Endothelial cell of umbilical vein (primary cell): ENCODE results near the gene GUK1. TPM values are rescaled to one million over a fixed set of nuclear protein-coding genes. Genes with fewer than 3 reads are reported as not detected.

Experiments
- BruUV-seq: library from RNA; stranded (reverse); fragments of 400-500 nt; replicated peaks from 2 replicates; lab custom pipeline; 2021; lab: Mats Ljungman, UMichigan
- CTCF ChIA-PET: fragments of 300-600, 350-600 bp; sonication (Branson Sonifier 250); formaldehyde crosslinking; loops from one replicate; lab custom pipeline; 2021; ENCODE audit warnings: antibody characterized with exemption, inconsistent platforms; lab: Charles Lee
- POLR2A ChIA-PET: fragments of 300-600, 350-600 bp; sonication (Branson Sonifier 250); formaldehyde crosslinking; loops from one replicate; lab custom pipeline; 2021; ENCODE audit warnings: antibody characterized with exemption, inconsistent platforms; lab: Charles Lee
- DNase-seq: peaks from one replicate; pipeline ENCODE4 v3.0.0-alpha.2; 2011; ENCODE audit warnings: low read depth, low spot score
- FAIRE-seq: peaks from 2 replicates; lab custom pipeline; 2011; peaks lifted over from hg19 to GRCh38; lab: Jason Lieb, UNC
- H2AFZ ChIP-seq: 2 replicates; pipeline ENCODE4 v1.6.0; 2012; ENCODE audit warnings: low read depth, low read length, control low read depth, inconsistent platforms
- H3K27ac ChIP-seq: 2 replicates; pipeline ENCODE4 v1.5.1; 2011; ENCODE audit warnings: low read depth, mild to moderate bottlenecking, control low read depth, low read length, moderate library complexity; ENCODE audit not compliant: insufficient read depth
- H3K27me3 ChIP-seq, 2 experiments: 2 replicates each; pipeline versions ENCODE4 v1.6.0 to v1.6.1; 2011; ENCODE audit warnings: low read length in 2 of 2, mixed read lengths in 1 of 2; ENCODE audit not compliant: control insufficient read depth in 2 of 2, insufficient read depth in 2 of 2
- H3K36me3 ChIP-seq, 2 experiments: 2 replicates in 1 of 2; 3 replicates in 1 of 2; pipeline ENCODE4 v1.5.1; 2011; ENCODE audit warnings: low read length in 2 of 2, mild to moderate bottlenecking in 1 of 2, moderate library complexity in 1 of 2; ENCODE audit not compliant: control insufficient read depth in 2 of 2, insufficient read depth in 2 of 2; ENCODE audit errors: extremely low read depth in 1 of 2
- H3K4me1 ChIP-seq: 3 replicates; pipeline ENCODE4 v1.5.1; 2011; ENCODE audit warnings: mild to moderate bottlenecking, low read length; ENCODE audit not compliant: control insufficient read depth, insufficient read depth; ENCODE audit errors: extremely low read depth
- H3K4me2 ChIP-seq: 2 replicates; pipeline ENCODE4 v1.6.1; 2011; ENCODE audit warnings: low read length, control low read depth, mixed read lengths; ENCODE audit not compliant: insufficient read depth
- H3K4me3 ChIP-seq, 3 experiments: fragments of 200-600 bp in 1 of 3; sonication (generic), shearing (Covaris generic) in 1 of 3; replicated peaks in 1 of 3; 2 replicates each; pipeline ENCODE4 v1.5.1; 2011 to 2016; ENCODE audit warnings: control low read depth in 3 of 3, low read length in 3 of 3, mild to moderate bottlenecking in 2 of 3, inconsistent platforms in 1 of 3, low read depth in 1 of 3, moderate library complexity in 1 of 3; ENCODE audit not compliant: insufficient read depth in 1 of 3
- H3K79me2 ChIP-seq: 2 replicates; pipeline ENCODE4 v1.6.0; 2012; ENCODE audit warnings: low read length, inconsistent platforms; ENCODE audit not compliant: control insufficient read depth, insufficient read depth
- H3K9ac ChIP-seq: replicated peaks from 2 replicates; pipeline ENCODE3; 2011; ENCODE audit warnings: low read length, control low read depth; ENCODE audit not compliant: insufficient read depth; ENCODE audit errors: extremely low read depth
- H3K9me1 ChIP-seq: replicated peaks from 3 replicates; pipeline ENCODE4 v1.6.0; 2011; ENCODE audit warnings: mild to moderate bottlenecking, low read length; ENCODE audit not compliant: control insufficient read depth, insufficient read depth; ENCODE audit errors: extremely low read depth
- H3K9me3 ChIP-seq: replicated peaks from 2 replicates; pipeline ENCODE4 v1.5.1; 2012; ENCODE audit warnings: low read length, inconsistent platforms; ENCODE audit not compliant: control insufficient read depth, insufficient read depth
- H4K20me1 ChIP-seq: replicated peaks from 2 replicates; pipeline ENCODE3; 2011; ENCODE audit warnings: mild to moderate bottlenecking, low read length; ENCODE audit not compliant: control insufficient read depth, insufficient read depth; ENCODE audit errors: extremely low read depth
- CTCF ChIP-seq, 2 donors: IDR thresholded peaks; 1 replicate in 1 of 2; 2 replicates in 1 of 2; pipeline ENCODE4 v1.5.1; 2011; ENCODE audit warnings: low read length in 2 of 2, mild to moderate bottlenecking in 2 of 2, moderate library complexity in 2 of 2, control low read depth in 1 of 2, inconsistent platforms in 1 of 2, low read depth in 1 of 2; ENCODE audit not compliant: insufficient read depth in 1 of 2; ENCODE audit errors: extremely low read depth in 1 of 2
- EZH2 ChIP-seq: IDR thresholded peaks from 2 replicates; pipeline ENCODE4 v1.6.1; 2012; ENCODE audit warnings: borderline replicate concordance, low read depth, mild to moderate bottlenecking, moderate library complexity, low read length, inconsistent platforms; ENCODE audit not compliant: severe bottlenecking
- FOS ChIP-seq: IDR thresholded peaks from 2 replicates; pipeline ENCODE4 v1.6.1; 2011; ENCODE audit warnings: mild to moderate bottlenecking, low read length, moderate library complexity, borderline replicate concordance; ENCODE audit not compliant: insufficient read depth
- GATA2 ChIP-seq: IDR thresholded peaks from 2 replicates; pipeline ENCODE4 v1.7.0; 2011; ENCODE audit warnings: low read depth, mild to moderate bottlenecking, moderate library complexity, mixed read lengths, low read length; ENCODE audit not compliant: insufficient read length, insufficient read depth
- JUN ChIP-seq: IDR thresholded peaks from 2 replicates; pipeline ENCODE4 v1.6.1; 2011; ENCODE audit warnings: borderline replicate concordance, low read depth; ENCODE audit not compliant: insufficient read length, insufficient read depth
- MAX ChIP-seq: IDR thresholded peaks from 2 replicates; pipeline ENCODE4 v1.6.1; 2011; ENCODE audit not compliant: insufficient read depth, insufficient read length
- MYC ChIP-seq: IDR thresholded peaks from one replicate; pipeline ENCODE4 v1.6.1; 2011; ENCODE audit warnings: mild to moderate bottlenecking, low read depth, low read length
- POLR2A ChIP-seq: IDR thresholded peaks from 2 replicates; pipeline ENCODE4 v1.6.1; 2012; ENCODE audit warnings: low read depth, mild to moderate bottlenecking, control low read depth, low read length
- POLR2AphosphoS5 ChIP-seq: IDR thresholded peaks from 2 replicates; pipeline ENCODE4 v1.6.1; 2012; ENCODE audit warnings: low read depth, mild to moderate bottlenecking, control low read depth, low read length, moderate library complexity; ENCODE audit not compliant: insufficient read depth
- dilution Hi-C: fragments of 300-500 bp; cut with MboI; formaldehyde crosslinking; loops from one replicate; pipeline ENCODE4 v1.15.0; 2019; ENCODE audit warnings: low sequenced_read_pairs; ENCODE audit not compliant: extremely low pct_ligation_motif_present
- intact Hi-C: fragments of 100-400 bp; cut with micrococcal nuclease; formaldehyde crosslinking; loops from one replicate; pipeline ENCODE4 v1.10.0; 2022
- polyA plus RNA-seq, 4 experiments: library from polyadenylated mRNA; depleted of rRNA in 3 of 4; stranded (reverse) in 3 of 4; unstranded in 1 of 4; fragments of >200 nt; gene quantifications; 2 replicates each; pipeline versions ENCODE4 v1.2.1 to v1.2.3, GENCODE V29; 2011 to 2012; ENCODE audit warnings: missing spikeins in 1 of 4
- total RNA-seq: library from RNA; stranded (reverse); gene quantifications from 2 replicates; pipeline ENCODE4 v1.2.3, GENCODE V29; 2021

GUK1 gene
- total and polyA plus RNA-seq, 2 donors (not counting 3 experiments of a cell fraction or from before 2014, with no cell fraction given), result 239 to 742 TPM

GRCh38 chr1:228165372-228166169 is 25.5 kb downstream of the GUK1 start, which contains the start of gene IBA57:
TSS of gene IBA57 (plus strand) at chr1:228165804. CDS start at chr1:228165817, 13 bp downstream.
- no peaks in the 10 kb centered on the region for H3K9me3 ChIP-seq
- H2AFZ ChIP-seq, result peak within 1 kb of the TSS; percentile 82
- ChIA-PET POLR2A (interaction anchor here (0.6 to 1.7 kb wide), 10 partner anchors 14 to 292 kb away, joined by 3 to 6 read pairs (median 4); a partner anchor contains a TSS), CTCF (interaction anchor here (0.6 to 4.9 kb wide), 18 partner anchors 9 to 624 kb away, joined by 3 to 43 read pairs (median 4); partner anchors contain the start of genes GUK1 and MRPL55)
- H3K36me3 ChIP-seq, result no peaks in the 10 kb centered on the region
- H3K4me2 ChIP-seq, result peak within 1 kb of the TSS; percentile 86
- peak; percentile 100 for FAIRE-seq
- no peaks in the 10 kb centered on the region for H3K9me1 ChIP-seq
- intact Hi-C loops (loop anchor here (1.0 to 10.0 kb wide), 10 partner anchors 25 to 381 kb away; partner anchors contain the start of genes C1orf35, GUK1, MRPL55 and RNF187), dilution Hi-C loops (no loop called here)
- H3K4me1 ChIP-seq, result peaks cover 29% of the 10 kb centered on the region
- H3K4me3 ChIP-seq, result peak within 1 kb of the TSS; percentile 6 to 67 (median 55)
- DNase-seq, result peak; percentile 99
- BruUV-seq, result no TSS peak
- H3K79me2 ChIP-seq, result peaks cover 10% of the 10 kb centered on the region
- no peaks in the 10 kb centered on the region for H3K27me3 ChIP-seq
- peak within 1 kb of the TSS; percentile 92 for H3K9ac ChIP-seq
- H3K27ac ChIP-seq, result peak within 1 kb of the TSS; percentile 91
- no peak for TF ChIP-seq GATA2
- TF ChIP-seq EZH2, result no peak
- TF ChIP-seq FOS, result no peak
- TF ChIP-seq JUN, result peak; percentile 80
- no peak for TF ChIP-seq MYC
- TF ChIP-seq CTCF (IDR thresholded peaks at IDR 0.05; ENCODE audit: extremely low read depth in 1 of 2, insufficient read depth in 1 of 2, low read depth in 1 of 2, low read length in 2 of 2), result peak; percentile 90 to 98
- peak; percentile 65 for TF ChIP-seq MAX
- TF ChIP-seq POLR2A, result peak; percentile 77
- peak; percentile 94 for TF ChIP-seq POLR2AphosphoS5
- H4K20me1 ChIP-seq, result no peaks in the 10 kb centered on the region
